ENCODE measurements around the gene CTTNBP2. TPM values are rescaled to one million over a fixed set of nuclear protein-coding genes. Genes with fewer than 3 reads are reported as not detected.

The CTTNBP2 gene
- polyA plus RNA-seq, 1 donor from 2014 or later: not detected

DNA sequence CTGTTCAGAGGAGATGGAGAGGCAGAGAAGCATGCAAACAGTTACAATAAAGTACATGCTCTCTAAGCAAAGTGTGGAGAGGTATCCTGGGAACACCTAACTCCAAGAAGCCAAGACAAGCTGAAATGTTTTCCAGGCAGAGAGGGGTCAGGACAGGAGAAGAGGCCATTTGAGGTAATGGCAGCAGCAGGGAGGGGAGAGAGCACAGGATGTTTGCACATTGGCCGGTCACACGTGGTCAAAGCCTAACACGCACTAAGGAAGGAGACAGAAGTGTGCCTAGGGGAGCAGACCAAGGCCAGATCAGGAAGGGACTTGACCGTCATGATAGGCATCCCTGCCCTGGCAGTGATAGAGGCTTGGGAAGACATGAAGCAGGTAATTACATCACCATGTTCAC lies 101.5 kb downstream of the CTTNBP2 start:
- peak overlapping the region in 1 of 4 donors; percentile 49 for H3K4me3 Mint-ChIP-seq
- H3K27me3 Mint-ChIP-seq: peaks cover 2% of the 10 kb centered on the region
- H3K4me1 Mint-ChIP-seq: peaks cover 0 to 7% (median 0%) of the 10 kb centered on the region in 3 donors
- H3K27ac Mint-ChIP-seq: no peak overlapping the region
- no peaks in the 10 kb centered on the region for H3K36me3 Mint-ChIP-seq
- peaks cover 0 to 1% (median 0%) of the 10 kb centered on the region in 3 donors for H3K9me3 Mint-ChIP-seq

DNA sequence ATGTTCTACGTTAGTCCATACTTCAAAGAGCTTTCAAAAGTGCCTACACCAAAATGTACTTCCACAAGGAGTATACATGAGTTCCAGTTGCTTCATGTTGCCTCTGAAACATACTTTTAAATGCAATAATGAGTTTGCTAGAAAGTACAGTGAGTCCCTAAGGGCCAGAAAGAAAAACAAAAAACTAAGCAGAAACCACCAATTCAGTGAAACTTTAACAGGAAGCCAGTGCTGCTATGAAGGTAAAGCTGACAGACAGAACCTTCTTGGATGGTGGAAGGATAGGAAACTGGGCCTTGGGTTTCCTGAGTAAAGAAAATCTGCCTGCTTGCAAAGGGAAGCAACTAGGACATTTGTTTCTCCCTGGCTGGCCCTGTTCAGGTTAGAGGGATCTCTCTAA lies 104.2 kb downstream of the CTTNBP2 start:
- Mint-ChIP-seq H3K27ac (no peak overlapping the region), H3K4me3 (no peak overlapping the region), H3K4me1 (peaks cover 0 to 7% (median 0%) of the 10 kb centered on the region in 3 donors)

DNA sequence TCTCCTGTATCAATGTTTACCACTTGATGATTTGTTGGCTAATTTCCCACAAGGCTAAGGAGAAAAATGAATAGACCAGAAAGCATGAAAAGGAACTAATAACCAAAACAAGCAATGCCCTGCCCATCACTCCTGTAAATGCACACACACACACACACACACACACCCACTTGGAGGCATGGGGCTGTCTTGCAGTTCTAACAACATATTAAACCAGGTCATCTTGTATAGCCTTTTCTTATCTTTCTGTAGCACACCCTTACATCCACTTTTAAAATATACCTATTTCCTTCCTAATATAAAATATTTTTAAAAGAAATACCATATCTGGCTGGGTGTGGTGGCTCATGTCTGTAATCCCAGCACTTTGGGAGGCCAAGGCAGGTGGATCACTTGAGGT lies 105.3 kb downstream of the CTTNBP2 start:
- Mint-ChIP-seq H3K36me3 (no peaks in the 10 kb centered on the region), H3K4me1 (no peaks in the 10 kb centered on the region), H3K9me3 (peaks cover 0 to 4% (median 0%) of the 10 kb centered on the region in 3 donors), H3K4me3 (no peak overlapping the region), H3K27me3 (peaks cover 2% of the 10 kb centered on the region), H3K27ac (no peak overlapping the region)

More for the DNA sequence above, 104.2 kb downstream of the CTTNBP2 start:
- peaks cover 2% of the 10 kb centered on the region for H3K27me3 Mint-ChIP-seq
- H3K36me3 Mint-ChIP-seq: no peaks in the 10 kb centered on the region
- peaks cover 0 to under 1% (median 0%) of the 10 kb centered on the region in 3 donors for H3K9me3 Mint-ChIP-seq

DNA sequence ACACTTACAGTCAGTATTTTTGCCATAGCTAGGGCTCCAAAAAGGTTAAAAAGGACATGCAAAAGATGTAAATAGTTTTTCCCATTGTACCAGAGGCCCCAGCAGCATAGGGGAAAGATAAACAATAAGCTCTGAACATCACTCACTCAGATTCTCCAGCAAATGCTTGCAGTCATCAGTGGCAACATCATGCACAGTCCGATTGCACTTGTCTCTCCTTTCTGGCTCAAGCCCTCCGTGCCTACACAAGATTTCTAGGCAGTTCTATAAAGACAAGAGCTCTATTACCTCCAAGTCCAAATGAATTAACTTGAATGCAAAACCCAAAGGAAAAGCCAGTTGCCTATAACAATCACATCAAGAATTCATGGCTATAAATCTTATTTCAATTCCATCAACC lies 106.3 kb downstream of the CTTNBP2 start:
- Mint-ChIP-seq H3K4me1 (no peaks in the 10 kb centered on the region), H3K9me3 (peaks cover 0 to 4% (median 0%) of the 10 kb centered on the region in 3 donors), H3K36me3 (no peaks in the 10 kb centered on the region), H3K27ac (no peak overlapping the region), H3K27me3 (peaks cover 5% of the 10 kb centered on the region), H3K4me3 (no peak overlapping the region)

DNA sequence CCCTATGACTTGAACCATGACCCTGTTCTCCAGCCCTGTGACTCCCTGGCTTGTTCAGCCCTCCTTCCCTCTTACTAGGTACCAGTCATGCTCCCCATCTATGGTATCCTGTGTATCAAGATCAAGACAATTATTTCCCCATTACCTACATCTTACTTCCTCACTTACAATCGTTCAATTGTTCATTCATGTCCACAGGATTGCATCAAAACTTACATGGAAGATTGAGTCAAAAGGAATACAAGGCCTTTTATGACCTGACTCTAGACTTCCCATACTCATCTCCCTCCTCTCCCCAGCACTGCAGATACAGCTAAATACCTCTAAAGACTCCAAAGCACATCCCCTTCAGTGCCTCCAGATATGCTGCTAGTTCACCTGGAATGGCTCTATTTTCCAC lies 109.2 kb downstream of the CTTNBP2 start:
- Mint-ChIP-seq H3K27me3 (peaks cover 3% of the 10 kb centered on the region), H3K4me3 (no peak overlapping the region), H3K9me3 (peaks cover 0 to 4% (median 0%) of the 10 kb centered on the region in 3 donors), H3K4me1 (no peaks in the 10 kb centered on the region), H3K27ac (peak overlapping the region in 1 of 3 donors; percentile 19), H3K36me3 (no peaks in the 10 kb centered on the region)

DNA sequence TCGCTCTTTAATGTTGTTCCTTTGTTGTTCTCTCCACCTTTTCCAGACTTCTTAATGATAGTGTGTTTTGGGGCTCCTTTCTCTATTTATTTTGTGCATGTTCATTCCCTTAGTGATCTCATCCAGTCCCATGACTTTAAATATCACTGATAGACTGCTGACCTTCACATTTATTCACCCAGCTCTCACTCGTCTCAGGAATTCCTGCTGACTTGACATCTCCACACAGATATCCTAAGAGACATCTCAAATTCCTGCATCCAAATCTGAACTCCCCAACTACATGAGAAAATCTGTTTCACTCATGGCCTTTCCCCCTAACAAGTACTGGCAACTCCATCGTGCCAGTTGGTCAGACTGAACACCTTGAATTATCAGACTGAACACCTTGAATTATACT lies 111.2 kb downstream of the CTTNBP2 start:
- peaks cover 3% of the 10 kb centered on the region for H3K27me3 Mint-ChIP-seq
- no peaks in the 10 kb centered on the region for H3K36me3 Mint-ChIP-seq
- H3K27ac Mint-ChIP-seq: no peak overlapping the region

DNA sequence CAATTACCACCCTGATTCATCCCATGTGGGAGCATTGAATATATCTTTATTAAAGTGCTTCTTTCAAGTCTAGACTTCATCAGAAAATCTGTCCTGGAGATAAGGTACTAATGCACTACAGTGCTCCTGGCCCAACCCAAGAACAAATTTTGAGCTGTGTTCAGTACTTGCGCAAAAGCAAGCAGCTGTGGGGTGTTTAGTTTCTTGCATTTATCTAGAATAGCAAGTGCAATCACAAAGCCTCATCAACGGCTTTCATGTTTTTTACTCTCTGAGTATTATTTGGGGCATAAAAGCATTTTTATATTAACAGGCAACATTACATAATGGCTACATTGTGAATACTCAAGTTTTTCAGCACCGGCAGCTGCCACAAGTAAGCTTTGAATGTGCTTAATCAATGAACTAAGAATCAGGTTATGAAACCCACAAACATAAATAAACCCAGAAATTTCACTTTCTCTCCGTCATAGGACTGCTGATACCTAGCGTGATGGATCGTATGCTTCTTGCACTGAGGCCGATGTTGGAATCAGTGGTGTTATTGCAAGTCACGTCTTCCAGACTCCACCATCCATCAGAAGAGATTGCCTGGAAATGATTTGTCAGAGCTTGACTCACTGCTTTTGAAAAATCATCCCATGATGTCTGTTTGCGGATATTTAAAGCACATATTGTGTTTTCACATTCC lies 113.1 kb downstream of the CTTNBP2 start:
- Mint-ChIP-seq H3K27ac (no peak overlapping the region), H3K4me1 (no peaks in the 10 kb centered on the region), H3K36me3 (no peaks in the 10 kb centered on the region), H3K4me3 (no peak overlapping the region), H3K27me3 (peaks cover 3% of the 10 kb centered on the region), H3K9me3 (peaks cover 0 to 4% (median 0%) of the 10 kb centered on the region in 3 donors)

More for the DNA sequence above, 111.2 kb downstream of the CTTNBP2 start:
- Mint-ChIP-seq H3K4me1 (no peaks in the 10 kb centered on the region), H3K4me3 (no peak overlapping the region), H3K9me3 (peaks cover 0 to 4% (median 0%) of the 10 kb centered on the region in 3 donors)

DNA sequence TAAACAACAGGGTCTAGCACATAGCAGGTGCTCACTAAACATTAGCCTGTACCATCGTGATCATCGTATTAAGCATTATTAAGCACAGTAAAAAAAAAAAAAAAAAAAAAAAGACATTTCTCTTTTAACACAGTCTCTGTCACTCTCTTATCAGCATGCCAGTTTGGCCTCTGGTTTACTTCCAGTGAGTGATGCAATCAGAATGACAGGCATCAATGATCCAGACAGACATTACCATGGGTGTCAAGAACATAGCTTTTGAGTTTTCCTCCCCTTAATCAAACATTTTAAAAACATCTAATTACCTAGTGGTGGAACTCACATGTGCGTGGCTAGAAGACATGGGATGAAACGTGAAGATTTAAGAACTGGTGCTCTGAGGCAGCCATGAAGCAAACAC lies 115.8 kb downstream of the CTTNBP2 start:
- H3K36me3 Mint-ChIP-seq: no peaks in the 10 kb centered on the region
- H3K4me3 Mint-ChIP-seq: no peak overlapping the region
- peaks cover 4% of the 10 kb centered on the region for H3K27me3 Mint-ChIP-seq
- H3K9me3 Mint-ChIP-seq: no peaks in the 10 kb centered on the region
- H3K4me1 Mint-ChIP-seq: no peaks in the 10 kb centered on the region
- no peak overlapping the region for H3K27ac Mint-ChIP-seq

DNA sequence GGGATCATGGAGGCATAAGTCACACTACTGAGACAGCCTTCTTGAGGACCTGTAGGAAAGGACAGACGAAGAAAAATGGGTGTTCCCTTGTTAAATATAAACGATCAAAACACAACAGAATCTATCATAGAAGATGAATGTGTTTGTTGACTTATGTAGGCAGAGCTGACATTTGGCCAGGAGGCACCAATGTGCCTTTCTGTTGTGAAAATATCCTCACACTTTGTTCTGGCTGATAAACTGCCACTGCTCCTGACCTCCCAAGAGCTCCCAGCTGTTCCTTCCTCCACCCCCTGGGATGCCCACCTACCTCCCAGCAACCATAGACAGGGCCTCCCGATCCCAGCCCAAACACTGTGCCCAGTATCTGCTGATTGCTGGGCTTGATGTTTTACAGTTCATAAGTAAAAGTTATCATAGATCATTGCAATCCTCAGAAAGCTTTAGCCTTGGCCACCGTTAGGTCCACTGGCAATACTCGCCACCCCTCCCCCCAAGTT lies 116.6 kb downstream of the CTTNBP2 start:
- H3K4me1 Mint-ChIP-seq: no peaks in the 10 kb centered on the region
- H3K27me3 Mint-ChIP-seq: peaks cover 1% of the 10 kb centered on the region
- no peaks in the 10 kb centered on the region for H3K36me3 Mint-ChIP-seq
- H3K4me3 Mint-ChIP-seq: no peak overlapping the region
- H3K27ac Mint-ChIP-seq: no peak overlapping the region
- no peaks in the 10 kb centered on the region for H3K9me3 Mint-ChIP-seq

DNA sequence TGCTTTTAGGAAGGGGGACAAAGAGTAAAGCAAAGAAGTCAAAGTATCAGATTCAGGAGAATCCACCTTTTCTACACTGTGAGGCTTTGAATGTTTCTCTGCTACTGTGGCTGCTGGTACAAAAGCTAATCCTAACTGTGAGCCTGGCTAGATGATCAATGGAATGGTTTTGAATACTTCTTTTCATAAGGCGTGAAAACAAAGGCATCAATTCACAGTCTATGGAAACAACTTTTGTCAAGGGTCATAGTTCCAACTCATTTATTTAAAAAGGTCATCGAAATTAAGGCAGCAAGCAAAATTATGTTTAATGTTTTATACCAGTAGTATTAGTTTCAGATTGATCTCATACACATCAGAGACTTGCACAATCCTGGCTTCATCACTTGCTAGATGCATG lies 118.1 kb downstream of the CTTNBP2 start:
- no peak overlapping the region for H3K27ac Mint-ChIP-seq
- peaks cover 1% of the 10 kb centered on the region for H3K27me3 Mint-ChIP-seq
- H3K36me3 Mint-ChIP-seq: no peaks in the 10 kb centered on the region
- no peaks in the 10 kb centered on the region for H3K4me1 Mint-ChIP-seq
- no peaks in the 10 kb centered on the region for H3K9me3 Mint-ChIP-seq
- H3K4me3 Mint-ChIP-seq: no peak overlapping the region

DNA sequence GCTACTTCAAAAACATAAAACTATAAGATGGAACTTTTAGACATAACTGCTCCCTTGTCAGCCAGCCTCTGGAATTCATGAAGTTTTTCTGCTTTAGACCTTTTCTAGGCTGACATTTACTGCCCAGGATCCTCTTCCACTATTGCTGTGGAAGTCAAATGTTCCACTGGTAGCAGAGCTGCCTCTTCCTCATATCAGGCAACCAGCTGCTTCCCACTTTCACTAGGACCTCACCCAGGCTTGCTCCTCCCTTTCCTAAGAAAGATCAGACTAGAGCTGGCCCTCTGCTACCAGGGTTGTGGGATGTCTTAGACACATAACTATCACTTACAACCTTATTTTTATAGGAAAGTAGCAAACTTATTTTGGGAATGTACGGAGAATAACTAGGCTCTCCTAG lies 121.5 kb downstream of the CTTNBP2 start:
- Mint-ChIP-seq H3K4me1 (no peaks in the 10 kb centered on the region), H3K9me3 (no peaks in the 10 kb centered on the region), H3K36me3 (no peaks in the 10 kb centered on the region), H3K4me3 (no peak overlapping the region), H3K27me3 (peaks cover 1% of the 10 kb centered on the region), H3K27ac (no peak overlapping the region)

DNA sequence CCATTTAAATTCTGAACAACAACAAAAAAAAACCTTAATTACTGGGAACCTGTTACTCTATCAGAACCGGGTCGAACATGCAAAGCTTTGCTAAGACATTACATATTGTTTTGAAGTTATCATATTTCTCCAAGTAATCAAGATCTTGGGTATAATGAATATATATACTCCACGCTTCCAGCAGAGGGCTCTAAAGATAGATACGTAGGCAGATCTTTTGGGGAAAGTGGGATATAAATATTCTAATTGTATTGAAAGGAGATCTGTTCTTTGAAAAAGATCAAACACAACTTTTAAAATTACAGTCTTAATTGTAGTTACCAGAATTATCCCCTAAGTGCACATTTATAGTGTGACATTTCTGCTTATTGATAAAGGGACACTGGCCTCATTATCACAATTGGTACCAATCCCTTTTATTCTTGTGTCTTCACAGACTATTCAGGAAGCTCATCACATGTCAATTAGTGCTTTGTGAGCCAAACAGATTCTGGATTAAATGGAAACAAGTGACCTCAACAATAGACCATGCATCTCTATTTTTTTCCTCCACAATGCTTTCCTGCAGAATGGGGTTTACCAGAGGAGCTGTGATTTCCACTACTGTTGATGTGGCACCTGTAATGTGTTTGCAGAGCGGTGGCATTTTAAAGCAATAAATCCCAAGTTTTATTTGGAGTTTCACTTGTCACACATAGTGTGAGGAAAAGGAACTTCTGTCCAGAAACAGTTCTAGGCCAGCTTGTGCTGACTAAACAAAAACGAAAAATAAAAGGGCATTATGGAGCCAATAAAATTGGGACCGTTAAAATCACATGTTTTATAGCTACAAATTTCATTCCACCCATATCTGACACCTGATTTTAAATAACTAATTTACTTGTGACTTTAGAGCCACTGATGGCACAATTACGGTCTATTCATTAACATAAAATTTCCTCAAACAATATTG lies 122.4 kb downstream of the CTTNBP2 start:
- Mint-ChIP-seq H3K27ac (no peak overlapping the region), H3K9me3 (no peaks in the 10 kb centered on the region), H3K4me3 (no peak overlapping the region), H3K27me3 (peaks cover 1% of the 10 kb centered on the region), H3K4me1 (no peaks in the 10 kb centered on the region), H3K36me3 (no peaks in the 10 kb centered on the region)

DNA sequence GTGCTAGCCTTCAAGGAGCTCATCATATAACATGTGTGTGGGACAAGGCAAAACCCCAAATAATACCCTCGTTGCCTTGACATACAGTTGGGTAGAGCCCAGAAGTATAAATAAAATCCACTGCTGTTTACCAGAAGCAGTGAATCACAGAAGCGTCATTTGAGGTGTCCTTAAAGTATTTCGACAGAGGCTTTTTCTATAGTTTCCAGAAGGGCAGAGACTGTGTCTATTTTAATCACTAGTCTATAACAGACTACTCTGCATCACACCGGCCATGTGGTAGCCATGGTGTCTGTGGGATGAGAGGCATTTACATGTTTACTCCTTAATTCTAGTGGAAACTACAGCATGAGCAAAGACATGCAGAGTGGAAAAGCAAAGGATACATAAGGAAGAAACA lies 131.3 kb downstream of the CTTNBP2 start:
- no peak overlapping the region for H3K27ac Mint-ChIP-seq
- no peaks in the 10 kb centered on the region for H3K36me3 Mint-ChIP-seq
- no peaks in the 10 kb centered on the region for H3K9me3 Mint-ChIP-seq
- peaks cover 8% of the 10 kb centered on the region for H3K27me3 Mint-ChIP-seq
- no peak overlapping the region for H3K4me3 Mint-ChIP-seq
- H3K4me1 Mint-ChIP-seq: no peaks in the 10 kb centered on the region

DNA sequence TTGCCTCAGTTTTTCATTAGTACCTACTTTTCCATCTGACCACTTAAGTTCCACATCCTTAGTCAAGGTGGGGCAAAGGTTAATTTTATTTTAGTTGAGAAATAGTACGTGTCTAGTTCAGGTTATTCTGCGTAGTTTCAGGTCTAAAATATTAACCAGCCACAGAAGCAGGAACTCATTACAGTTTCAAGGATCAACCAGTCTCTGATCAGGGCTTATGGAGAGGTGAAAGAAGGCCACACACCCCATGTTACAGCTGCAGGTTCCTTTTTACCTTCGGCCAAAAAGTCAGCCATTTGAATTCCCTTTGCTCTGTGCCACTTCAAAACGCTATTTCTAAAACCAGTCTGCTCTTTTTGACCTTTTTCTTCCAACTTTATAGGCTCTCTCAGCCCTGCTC lies 134.2 kb downstream of the CTTNBP2 start:
- no peak overlapping the region for H3K4me3 Mint-ChIP-seq
- H3K9me3 Mint-ChIP-seq: no peaks in the 10 kb centered on the region
- no peaks in the 10 kb centered on the region for H3K36me3 Mint-ChIP-seq
- H3K27ac Mint-ChIP-seq: no peak overlapping the region
- H3K27me3 Mint-ChIP-seq: peaks cover 4% of the 10 kb centered on the region
- H3K4me1 Mint-ChIP-seq: no peaks in the 10 kb centered on the region

DNA sequence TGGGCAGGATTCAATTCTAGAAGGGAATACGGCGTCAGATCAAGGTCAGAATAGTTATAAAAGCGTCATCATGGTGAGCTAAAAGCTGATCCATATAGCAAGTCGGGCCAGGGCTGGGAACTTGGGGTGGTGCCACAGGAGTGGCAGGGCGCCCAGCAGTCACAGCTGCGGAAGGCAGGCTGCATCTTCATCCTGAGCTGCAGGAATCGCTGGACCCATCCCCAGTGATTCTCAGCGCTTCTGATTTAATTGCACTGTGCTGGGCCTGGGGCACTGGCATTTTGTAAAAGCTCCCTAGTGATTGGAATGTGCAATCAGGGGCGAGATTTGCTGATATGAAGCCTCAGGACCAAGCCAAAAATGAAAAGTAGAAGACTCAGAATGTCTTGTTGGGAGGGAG lies 135.3 kb downstream of the CTTNBP2 start:
- Mint-ChIP-seq H3K4me1 (no peaks in the 10 kb centered on the region), H3K9me3 (no peaks in the 10 kb centered on the region), H3K4me3 (no peak overlapping the region), H3K36me3 (no peaks in the 10 kb centered on the region), H3K27me3 (peaks cover 2% of the 10 kb centered on the region), H3K27ac (no peak overlapping the region)
